Mesendoderm (in vitro differentiated cells): ENCODE data around the gene SLC25A51.
"Not testable (repeated sequence)": the region's sequence is repeated elsewhere in the genome, so short reads cannot be mapped to it uniquely, and the experiment has no call there.

Experiments used
- DNase-seq: peaks from one replicate; pipeline ENCODE4 v3.0.0; 2013
- H2AK5ac ChIP-seq: 2 replicates; pipeline ENCODE4 v1.6.1; 2013; ENCODE audit warnings: low read length, inconsistent platforms
- H2BK120ac ChIP-seq: 2 replicates; pipeline ENCODE4 v1.6.1; 2013; ENCODE audit warnings: low read depth, mild to moderate bottlenecking, low read length, moderate library complexity, mixed read lengths
- H2BK15ac ChIP-seq: replicated peaks from 2 replicates; pipeline ENCODE4 v1.6.1; 2013; ENCODE audit warnings: low read depth, mild to moderate bottlenecking, moderate library complexity
- H2BK5ac ChIP-seq: 2 replicates; pipeline ENCODE4 v1.6.1; 2013; ENCODE audit warnings: low read length, inconsistent platforms
- H3K18ac ChIP-seq: 2 replicates; pipeline ENCODE4 v1.6.1; 2013; ENCODE audit warnings: mild to moderate bottlenecking, low read length, mixed read lengths
- H3K23ac ChIP-seq: one replicate; pipeline ENCODE4 v1.6.1; 2013; ENCODE audit warnings: low read length
- H3K27ac ChIP-seq: 2 replicates; pipeline ENCODE4 v1.5.1; 2013; ENCODE audit warnings: low read depth, mild to moderate bottlenecking, inconsistent platforms, low read length, moderate library complexity
- H3K27me3 ChIP-seq: 2 replicates; pipeline ENCODE4 v1.6.1; 2013; ENCODE audit warnings: low read length, control low read depth, mild to moderate bottlenecking, inconsistent platforms; ENCODE audit not compliant: insufficient read depth, poor library complexity
- H3K36me3 ChIP-seq: 2 replicates; pipeline ENCODE4 v1.6.1; 2013; ENCODE audit warnings: low read length, inconsistent platforms; ENCODE audit not compliant: control insufficient read depth, insufficient read depth
- H3K4ac ChIP-seq: one replicate; pipeline ENCODE4 v1.6.1; 2013; ENCODE audit warnings: low read depth, mild to moderate bottlenecking, low read length, moderate library complexity
- H3K4me1 ChIP-seq: 2 replicates; pipeline ENCODE4 v1.6.1; 2013; ENCODE audit warnings: low read depth, low read length, inconsistent platforms; ENCODE audit not compliant: control insufficient read depth
- H3K4me2 ChIP-seq: 2 replicates; pipeline ENCODE4 v1.6.1; 2013; ENCODE audit warnings: low read length
- H3K4me3 ChIP-seq: 2 replicates; pipeline ENCODE4 v1.5.1; 2013; ENCODE audit warnings: mild to moderate bottlenecking, low read length
- H3K56ac ChIP-seq: one replicate; pipeline ENCODE4 v1.6.1; 2013; ENCODE audit warnings: low read length
- H3K79me1 ChIP-seq: 2 replicates; pipeline ENCODE4 v1.6.1; 2013; ENCODE audit warnings: low read length, inconsistent platforms
- H3K79me2 ChIP-seq: 2 replicates; pipeline ENCODE4 v1.6.1; 2013; ENCODE audit warnings: mild to moderate bottlenecking, low read length; ENCODE audit not compliant: control insufficient read depth, insufficient read depth
- H3K9ac ChIP-seq: 2 replicates; pipeline ENCODE4 v1.6.1; 2013; ENCODE audit warnings: low read length, inconsistent platforms
- H4K5ac ChIP-seq: one replicate; pipeline ENCODE4 v1.6.1; 2013; ENCODE audit warnings: low read length
- H4K8ac ChIP-seq: one replicate; pipeline ENCODE4 v1.6.1; 2013; ENCODE audit warnings: low read depth, mild to moderate bottlenecking, control low read depth, low read length, moderate library complexity
- WGBS: extraction: QIAGEN DNeasy Blood & Tissue Kit; methylation state at CpG from one replicate; pipeline ENCODE4 v1.1.7; 2013; ENCODE audit warnings: low lambda C conversion rate, missing lambda C conversion rate; ENCODE audit not compliant: insufficient coverage; ENCODE audit errors: extremely low coverage; 5-methylcytosine and 5-hydroxymethylcytosine counted together

SLC25A51 gene

GRCh38 chr9:37902131-37902530, 1.8 kb downstream of the SLC25A51 start:
- Histone ChIP-seq H3K4me1 (peaks cover 6% of the 10 kb centered on the region), H3K79me2 (no peaks in the 10 kb centered on the region), H3K18ac (no peak overlapping the region), H2AK5ac (no peak overlapping the region), H4K5ac (no peak overlapping the region), H3K9ac (no peak overlapping the region), H3K27ac (no peak overlapping the region), H3K4me3 (no peak overlapping the region), H3K79me1 (no peaks in the 10 kb centered on the region), H3K4ac (no peak overlapping the region), H2BK5ac (no peak overlapping the region), H2BK120ac (no peak overlapping the region), H3K56ac (no peak overlapping the region), H3K4me2 (no peak overlapping the region), H2BK15ac (no peak overlapping the region), H3K36me3 (no peaks in the 10 kb centered on the region), H4K8ac (no peak overlapping the region), H3K27me3 (no peaks in the 10 kb centered on the region), H3K23ac (no peak overlapping the region)
- no peak for DNase-seq

DNA sequence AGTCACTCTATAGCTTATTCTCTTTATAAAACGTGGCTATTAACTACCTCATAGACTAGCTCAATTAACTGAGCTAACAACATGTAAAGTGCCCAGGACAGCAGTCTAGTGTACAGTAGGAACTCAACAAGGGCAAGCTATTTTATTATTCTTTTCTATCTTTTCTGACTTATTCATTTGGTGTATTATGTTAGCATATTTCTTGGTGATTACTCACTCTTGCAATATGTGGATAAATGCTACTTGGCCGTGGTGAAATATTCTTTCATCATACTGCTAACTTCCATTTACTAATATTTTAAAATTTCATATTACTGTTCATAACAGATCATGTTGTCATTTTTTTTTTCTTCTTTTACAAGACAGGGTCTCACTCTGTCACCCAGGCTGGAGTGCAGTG, 4.9 kb downstream of the SLC25A51 start:
- Histone ChIP-seq H3K9ac (no peak overlapping the region), H3K23ac (no peak overlapping the region), H2BK5ac (no peak overlapping the region), H2AK5ac (no peak overlapping the region), H2BK120ac (no peak overlapping the region), H3K27me3 (no peaks in the 10 kb centered on the region), H3K79me2 (no peaks in the 10 kb centered on the region), H3K79me1 (no peaks in the 10 kb centered on the region), H3K36me3 (no peaks in the 10 kb centered on the region), H3K4me3 (no peak overlapping the region), H3K56ac (no peak overlapping the region), H2BK15ac (no peak overlapping the region), H4K8ac (no peak overlapping the region), H3K18ac (no peak overlapping the region), H3K27ac (no peak overlapping the region), H3K4me2 (no peak overlapping the region), H3K4me1 (no peaks in the 10 kb centered on the region), H4K5ac (no peak overlapping the region), H3K4ac (no peak overlapping the region)
- WGBS, result no CpG with 5 or more reads among the region's 2 CpGs
- no peak for DNase-seq

DNA sequence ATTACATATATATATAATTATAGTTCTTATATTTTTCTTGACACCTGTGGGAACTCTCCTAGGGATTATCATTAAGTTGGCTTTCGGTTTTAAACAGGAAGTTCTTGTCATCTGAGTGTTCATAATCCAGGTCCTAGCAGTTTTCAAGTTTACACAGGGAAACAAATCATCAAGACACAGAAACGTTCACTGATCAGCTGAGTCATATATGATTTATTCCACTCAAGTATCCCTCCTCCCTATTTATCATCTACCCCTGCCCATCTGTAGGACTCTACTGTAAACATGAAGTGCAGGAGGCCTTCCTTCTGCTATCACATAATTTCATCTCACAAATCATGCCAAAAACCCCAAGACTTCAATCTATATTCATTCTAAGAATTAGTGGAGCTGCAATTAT, 6.3 kb downstream of the SLC25A51 start:
- Histone ChIP-seq H3K4me1 (no peaks in the 10 kb centered on the region), H3K9ac (no peak overlapping the region), H3K4me3 (no peak overlapping the region), H3K79me2 (no peaks in the 10 kb centered on the region), H4K8ac (no peak overlapping the region), H3K18ac (no peak overlapping the region), H3K79me1 (no peaks in the 10 kb centered on the region), H3K23ac (no peak overlapping the region), H4K5ac (no peak overlapping the region), H3K56ac (no peak overlapping the region), H3K4me2 (no peak overlapping the region), H2BK5ac (no peak overlapping the region), H3K27me3 (no peaks in the 10 kb centered on the region), H3K4ac (no peak overlapping the region), H2AK5ac (no peak overlapping the region), H2BK120ac (no peak overlapping the region), H3K27ac (no peak overlapping the region), H2BK15ac (no peak overlapping the region), H3K36me3 (peaks cover 1% of the 10 kb centered on the region)
- DNase-seq, result no peak
- WGBS, result no CpG with 5 or more reads among the region's 2 CpGs

GRCh38 chr9:37892063-37892462, 11.9 kb downstream of the SLC25A51 start:
- Histone ChIP-seq H3K23ac (no peak overlapping the region), H3K9ac (no peak overlapping the region), H4K5ac (no peak overlapping the region), H3K79me2 (no peaks in the 10 kb centered on the region), H3K4ac (no peak overlapping the region), H3K56ac (no peak overlapping the region), H4K8ac (no peak overlapping the region), H3K36me3 (peaks cover 1% of the 10 kb centered on the region), H3K4me1 (no peaks in the 10 kb centered on the region), H3K79me1 (no peaks in the 10 kb centered on the region), H3K27ac (no peak overlapping the region), H3K27me3 (no peaks in the 10 kb centered on the region), H3K4me3 (no peak overlapping the region), H2BK120ac (no peak overlapping the region), H3K18ac (no peak overlapping the region), H2BK15ac (no peak overlapping the region), H3K4me2 (no peak overlapping the region), H2BK5ac (no peak overlapping the region), H2AK5ac (no peak overlapping the region)
- 100% methylated on average over 2 of the region's 8 CpGs for WGBS
- no peak for DNase-seq

DNA sequence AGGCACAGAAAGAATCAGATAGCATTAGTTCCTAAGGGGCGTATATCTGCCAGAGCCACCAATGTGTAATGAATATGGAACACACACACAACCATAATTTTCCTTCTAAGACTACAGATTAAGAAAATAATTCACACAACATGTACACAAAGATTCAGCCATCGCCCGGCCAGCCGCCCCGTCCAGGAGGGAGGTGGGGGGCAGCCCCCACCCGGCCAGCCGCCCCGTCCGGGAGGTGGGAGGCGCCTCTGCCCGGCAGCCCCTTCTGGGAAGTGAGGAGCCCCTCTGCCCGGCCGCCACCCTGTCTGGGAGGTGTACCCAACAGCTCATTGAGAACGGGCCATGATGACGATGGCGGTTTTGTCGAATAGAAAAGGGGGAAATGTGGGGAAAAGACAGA, 12.9 kb downstream of the SLC25A51 start:
- no CpG with 5 or more reads among the region's 17 CpGs for WGBS
- H3K56ac ChIP-seq, H3K18ac ChIP-seq, H3K4me2 ChIP-seq, H3K23ac ChIP-seq, H3K79me1 ChIP-seq, H3K4me3 ChIP-seq, H4K5ac ChIP-seq, H2BK120ac ChIP-seq, H3K27me3 ChIP-seq, H2BK5ac ChIP-seq, H3K79me2 ChIP-seq, H2BK15ac ChIP-seq, H3K4me1 ChIP-seq, H2AK5ac ChIP-seq, H3K9ac ChIP-seq, H3K27ac ChIP-seq, H3K4ac ChIP-seq, H3K36me3 ChIP-seq, DNase-seq, H4K8ac ChIP-seq: not testable (repeated sequence)

GRCh38 chr9:37889536-37889935, 14.4 kb downstream of the SLC25A51 start:
- no peak overlapping the region for H3K56ac ChIP-seq

More at GRCh38 chr9:37889536-37889935, 14.4 kb downstream of the SLC25A51 start:
- DNase-seq, result no peak
- Histone ChIP-seq H2AK5ac (no peak overlapping the region), H2BK15ac (no peak overlapping the region), H3K4me2 (no peak overlapping the region), H4K8ac (no peak overlapping the region), H3K4me3 (no peak overlapping the region), H2BK5ac (no peak overlapping the region), H4K5ac (no peak overlapping the region), H3K79me2 (no peaks in the 10 kb centered on the region), H2BK120ac (no peak overlapping the region), H3K79me1 (no peaks in the 10 kb centered on the region), H3K4ac (no peak overlapping the region), H3K9ac (no peak overlapping the region), H3K36me3 (peaks cover 1% of the 10 kb centered on the region), H3K27ac (no peak overlapping the region), H3K18ac (no peak overlapping the region), H3K4me1 (no peaks in the 10 kb centered on the region), H3K27me3 (no peaks in the 10 kb centered on the region), H3K23ac (no peak overlapping the region)
